Left hindlimb (tissue), 1 donor: ENCODE results near the gene NMUR1.

Experiments
- DNase-seq: peaks from one replicate; pipeline ENCODE4 v3.0.0-alpha.2; 2018

Gene NMUR1

DNA sequence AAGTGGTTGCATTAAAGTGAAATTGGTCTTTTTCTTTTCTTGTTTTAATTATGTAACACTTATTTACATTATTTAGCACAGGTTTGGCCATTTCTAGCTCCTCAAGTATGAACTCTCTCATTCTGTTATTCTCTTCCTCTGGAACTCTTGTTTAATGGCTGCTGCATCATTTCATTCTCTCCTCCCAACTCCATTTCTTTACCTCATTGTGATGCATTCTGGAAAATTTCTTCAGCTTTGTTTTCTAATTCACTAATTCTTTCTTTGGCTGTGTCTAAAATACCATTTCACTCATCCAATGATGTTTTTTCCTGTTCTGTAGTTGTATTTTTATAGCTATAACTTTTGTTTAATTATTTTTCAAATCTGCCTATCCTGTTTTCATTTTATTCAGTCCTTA lies 22.5 kb upstream of the NMUR1 start:
- DNase-seq: no peak

DNA sequence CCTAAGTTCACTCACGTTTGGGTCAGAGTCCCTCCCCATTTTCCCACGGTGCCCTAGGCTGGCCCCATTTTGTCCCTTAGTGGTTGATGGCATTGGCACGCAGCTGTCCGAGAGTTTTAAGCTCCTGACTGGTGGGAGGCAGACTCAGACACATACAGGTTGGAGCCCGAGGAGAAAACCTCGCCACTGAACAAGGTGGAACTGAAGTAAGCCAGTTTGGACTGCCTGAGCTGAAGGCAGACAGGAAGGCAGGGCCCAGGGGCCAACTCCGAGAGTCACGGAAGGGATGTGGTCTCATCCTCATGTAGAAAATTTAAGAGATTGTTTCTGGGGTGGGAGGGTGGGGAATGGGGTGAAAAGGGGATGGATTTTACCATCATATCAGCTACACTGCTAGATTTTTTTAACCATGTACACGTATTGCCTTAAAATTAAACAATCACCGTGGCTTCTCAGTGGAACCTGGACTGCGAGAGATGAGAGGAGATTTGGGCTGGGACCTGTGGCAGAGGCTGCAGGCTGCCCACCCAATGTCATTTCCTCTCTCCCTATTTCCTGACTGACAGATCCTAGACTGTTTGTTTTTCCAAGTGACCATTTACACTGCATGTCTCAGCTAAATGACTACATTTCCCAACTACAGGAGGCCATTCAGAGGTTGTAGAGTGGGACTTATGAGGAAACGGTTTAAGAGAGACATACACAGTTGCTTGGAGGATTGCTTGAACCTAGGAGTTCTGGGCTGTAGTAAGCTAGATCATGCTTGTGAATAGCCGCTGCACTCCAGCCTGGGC lies 19.4 kb upstream of the NMUR1 start:
- no peak for DNase-seq

DNA sequence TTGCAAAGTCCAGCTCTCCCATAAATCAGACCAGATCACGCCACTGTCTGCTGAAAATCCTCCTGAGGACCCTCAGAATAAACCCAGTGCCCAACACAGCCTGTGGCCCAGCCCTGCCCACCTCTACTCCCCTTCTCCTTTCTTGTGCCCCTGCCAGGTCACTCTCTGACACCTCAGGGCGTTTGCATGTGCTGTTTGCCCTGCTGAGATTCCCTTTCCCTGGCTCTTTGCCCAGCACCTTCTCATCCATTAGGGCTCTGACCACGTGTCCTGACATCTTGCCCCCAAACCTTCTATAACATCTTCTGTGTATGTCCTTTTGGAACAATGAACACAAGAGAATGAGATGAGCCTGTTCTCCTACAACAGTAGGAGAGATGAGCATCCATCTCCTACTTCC lies 18.5 kb upstream of the NMUR1 start:
- DNase-seq: no peak

DNA sequence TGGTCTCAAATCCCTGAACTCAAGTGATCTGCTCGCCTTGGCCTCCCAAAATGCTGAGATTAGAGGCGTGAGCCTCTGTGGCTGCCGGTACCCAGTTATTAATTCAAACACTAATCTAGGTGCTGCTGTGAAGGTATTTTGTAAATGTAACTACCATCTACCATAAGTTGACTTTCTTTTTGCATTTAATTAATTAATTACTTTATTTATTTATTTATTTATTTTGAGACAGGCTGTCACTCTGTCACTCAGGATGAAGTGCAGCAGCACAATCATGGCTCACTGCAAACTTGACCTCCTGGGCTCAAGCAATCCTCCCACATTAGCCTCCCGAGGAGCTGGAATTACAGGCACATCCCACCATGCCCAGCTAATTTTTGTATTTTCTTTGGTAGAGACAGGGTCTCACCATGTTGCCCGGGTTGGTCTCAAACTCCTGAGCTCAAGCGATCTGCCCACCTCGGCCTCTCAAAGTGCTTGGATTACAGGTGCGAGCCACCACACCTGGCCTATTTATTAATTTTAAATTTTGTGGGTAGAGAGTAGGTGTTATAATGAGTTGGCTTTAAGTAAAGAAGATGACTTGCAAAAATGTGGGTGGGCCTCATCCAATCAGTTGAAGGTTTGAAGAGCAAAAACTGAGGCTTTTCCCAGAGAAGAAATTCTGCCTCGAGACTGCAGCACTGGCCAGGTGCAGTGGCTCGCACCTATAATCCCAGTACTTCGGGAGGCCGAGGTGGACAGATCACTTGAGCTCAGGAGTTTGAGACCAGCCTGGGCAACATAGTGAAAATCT lies 17.3 kb upstream of the NMUR1 start:
- DNase-seq: no peak

DNA sequence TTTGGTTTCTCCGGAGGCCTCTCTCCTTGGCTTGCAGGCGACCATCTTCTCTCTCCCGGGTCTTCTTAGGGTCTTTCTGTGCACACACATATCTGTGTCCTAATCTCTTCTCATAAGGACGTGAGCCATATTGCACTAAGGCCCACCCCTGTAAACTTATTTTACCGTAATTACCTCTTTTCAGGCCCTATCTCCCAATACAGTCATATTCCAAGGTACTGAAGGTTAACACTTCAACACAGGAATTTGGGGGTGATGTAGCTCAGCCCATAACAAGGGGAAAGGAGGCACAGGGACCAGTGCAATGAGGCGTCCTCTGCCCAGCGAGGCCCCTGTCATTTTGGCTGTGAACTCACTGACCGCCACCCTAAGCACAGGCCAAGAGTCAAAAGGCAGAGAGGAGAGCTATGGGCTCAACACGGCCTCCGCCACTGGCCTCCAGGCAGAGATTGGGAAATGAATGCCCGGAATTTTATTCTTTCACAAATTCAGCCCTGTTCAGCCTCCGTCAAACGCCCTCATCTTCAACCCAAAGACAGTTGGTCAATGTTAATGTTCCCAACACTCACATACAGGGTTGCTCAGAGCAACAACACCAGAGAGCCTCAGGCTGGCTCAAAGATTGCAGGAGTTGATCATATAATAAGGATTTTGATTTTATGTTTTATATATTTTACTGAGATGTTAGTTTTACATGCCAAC lies 15.9 kb upstream of the NMUR1 start:
- DNase-seq: no peak

DNA sequence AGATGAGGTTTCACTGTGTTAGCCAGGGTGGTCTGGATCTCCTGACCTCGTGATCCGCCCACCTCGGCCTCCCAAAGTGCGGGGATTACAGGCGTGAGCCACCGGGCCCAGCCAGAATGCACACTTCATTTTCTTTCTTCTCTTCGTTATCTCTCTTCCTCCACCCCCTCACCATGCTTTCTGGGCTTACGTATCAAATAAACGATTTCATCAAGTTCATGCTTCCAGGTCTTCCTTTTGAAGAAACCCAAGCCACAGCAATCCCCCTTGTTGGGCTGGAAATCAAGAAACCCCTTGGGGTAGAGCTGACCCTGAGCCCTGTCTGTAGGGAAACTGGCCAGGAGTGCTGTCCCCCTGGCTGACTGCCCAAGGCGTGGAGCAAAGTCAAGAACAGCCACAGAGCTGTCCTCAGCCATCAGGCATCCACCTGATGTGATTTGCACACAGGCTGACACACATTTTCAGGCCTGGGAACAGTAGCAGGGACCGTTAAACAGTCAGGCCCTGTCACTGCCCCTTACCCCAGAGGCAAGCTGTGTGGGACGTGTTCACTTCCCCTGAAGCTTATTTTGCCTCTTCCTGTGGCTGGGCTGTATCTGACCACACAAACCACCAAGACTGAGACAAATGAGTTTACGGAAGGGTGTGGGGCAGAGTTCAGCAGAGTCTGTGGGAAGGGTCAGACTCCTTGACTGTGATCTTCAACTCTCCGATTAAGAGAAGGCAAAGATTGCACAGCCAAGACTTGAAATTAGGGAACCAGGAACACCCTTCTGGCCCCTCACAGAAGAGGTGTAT lies 15.1 kb upstream of the NMUR1 start:
- peak; percentile 57 for DNase-seq

DNA sequence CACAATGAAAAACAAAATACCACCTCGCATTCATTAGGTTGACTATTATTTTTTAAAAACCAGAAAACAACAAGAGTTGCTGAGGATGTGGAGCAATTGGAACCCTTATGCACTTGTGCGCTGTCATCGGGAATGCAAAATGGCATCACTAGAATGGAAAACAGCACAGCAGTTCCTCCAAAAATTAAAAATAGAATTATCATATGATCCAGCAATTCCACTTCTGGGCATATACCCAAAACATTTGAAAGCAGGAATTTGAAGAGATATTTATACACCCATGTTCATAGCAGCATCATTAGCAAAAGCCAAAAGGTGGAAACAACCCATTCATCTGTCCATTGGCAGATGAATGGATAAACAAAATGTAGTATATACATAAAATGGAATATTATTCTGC lies 11.9 kb upstream of the NMUR1 start:
- DNase-seq: no peak

DNA sequence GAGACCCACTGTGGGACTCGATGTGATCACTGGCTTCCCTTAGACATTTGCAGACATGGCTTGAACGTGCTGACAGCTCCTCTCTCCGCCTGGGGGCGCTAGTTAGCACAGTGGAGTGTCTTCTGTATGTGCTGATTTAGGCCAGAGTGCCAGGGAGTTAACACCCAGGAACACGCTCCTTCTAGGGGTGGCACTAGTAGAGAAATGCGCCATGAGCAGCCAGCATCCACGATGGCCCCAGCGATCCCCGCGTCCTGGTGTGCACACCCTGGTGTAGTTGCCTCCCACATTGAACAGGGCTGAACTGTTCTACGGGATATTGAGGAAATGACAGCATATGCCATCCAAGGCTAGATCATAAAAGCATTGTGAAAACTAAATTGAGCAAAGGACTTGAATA lies 11.4 kb upstream of the NMUR1 start:
- DNase-seq: no peak

DNA sequence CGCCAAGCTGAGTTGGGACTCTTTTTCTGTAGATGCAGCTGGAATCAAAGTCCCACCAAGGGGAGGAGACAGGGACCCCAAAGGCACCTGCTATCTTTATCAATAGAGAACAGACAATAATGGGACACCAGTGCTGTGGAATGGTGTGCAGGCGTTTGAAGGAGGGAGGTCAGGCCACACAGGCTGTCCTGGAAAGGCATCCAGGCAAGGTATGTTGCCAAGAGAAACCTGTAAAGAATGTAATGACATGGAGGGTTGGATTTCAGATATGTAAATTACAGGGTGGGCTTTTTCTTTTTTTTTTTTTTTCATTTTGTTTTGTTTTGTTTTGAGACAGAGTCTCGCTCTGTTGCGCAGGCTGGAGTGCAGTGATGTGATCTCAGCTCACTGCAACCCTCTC lies 9.7 kb upstream of the NMUR1 start:
- no peak for DNase-seq

DNA sequence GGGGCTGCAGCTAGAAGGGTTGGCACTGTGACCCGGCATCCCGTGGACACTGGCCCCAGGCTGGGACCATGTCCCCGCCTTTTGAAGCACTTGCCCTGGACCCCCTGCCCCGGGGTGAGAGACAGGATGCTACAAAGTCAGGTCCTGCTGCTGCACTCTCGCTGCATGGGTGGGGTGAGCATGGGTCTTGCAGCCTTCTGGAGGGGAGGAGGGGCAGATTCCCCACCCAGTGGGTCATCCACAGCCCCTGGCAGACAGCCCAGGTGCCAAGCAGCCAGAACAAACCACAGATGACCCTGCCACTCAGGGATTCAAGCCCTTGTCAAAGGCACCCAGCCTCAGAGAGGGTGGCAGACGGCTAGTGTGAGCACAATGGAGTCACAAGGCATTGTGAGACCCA lies 5.7 kb upstream of the NMUR1 start:
- DNase-seq: no peak

DNA sequence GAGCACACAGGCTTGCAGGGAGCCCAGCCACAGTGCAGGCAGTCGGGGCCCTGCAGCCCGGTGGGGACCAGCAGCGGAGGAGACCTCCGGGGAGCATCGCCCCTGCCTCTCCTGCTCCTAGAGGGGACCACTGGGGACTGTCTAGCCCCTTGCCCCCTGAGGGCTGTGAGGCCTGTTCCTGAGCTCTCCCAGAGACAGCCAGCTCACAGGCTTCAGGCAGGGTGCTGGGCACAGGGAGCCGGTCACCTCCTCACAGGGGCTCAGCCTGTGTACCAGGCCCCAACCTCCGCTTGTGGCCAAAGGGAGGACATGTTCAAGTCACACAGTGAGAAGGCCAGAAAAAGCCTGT lies 3.5 kb upstream of the NMUR1 start:
- no peak for DNase-seq

DNA sequence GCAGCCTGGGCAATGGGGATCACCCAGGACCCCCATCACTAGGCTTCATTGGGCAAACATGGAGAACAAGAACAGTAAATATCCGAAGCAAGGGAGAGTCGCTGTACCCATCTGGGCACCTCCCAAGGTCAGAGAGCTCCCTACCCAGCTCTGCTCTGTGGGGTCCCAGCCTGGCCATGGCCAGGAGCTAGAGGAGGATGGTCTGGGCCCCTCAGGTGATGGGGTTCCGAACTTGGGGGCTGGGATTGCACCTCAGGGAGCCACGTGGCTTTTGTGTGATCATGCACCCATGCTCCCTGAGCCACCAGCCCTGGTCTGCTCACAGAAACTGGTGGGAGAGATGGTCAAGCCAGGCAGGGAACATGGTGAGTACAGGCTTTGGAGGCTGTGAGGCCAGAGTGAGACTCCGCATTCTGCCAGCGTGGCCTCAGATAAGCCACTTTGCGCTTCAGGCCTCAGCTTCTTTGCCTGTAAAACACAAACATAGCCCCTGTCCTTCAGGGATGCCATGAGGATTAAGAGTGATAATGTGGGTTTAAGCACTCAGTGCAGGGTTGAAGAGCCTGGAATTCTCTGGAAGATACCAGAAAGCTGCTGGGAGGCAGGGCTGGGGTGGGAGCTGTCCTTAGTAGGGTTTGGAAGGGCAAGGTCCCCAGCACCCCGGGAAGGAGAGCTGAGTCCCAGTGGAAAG lies 3.0 kb upstream of the NMUR1 start:
- DNase-seq: no peak

DNA sequence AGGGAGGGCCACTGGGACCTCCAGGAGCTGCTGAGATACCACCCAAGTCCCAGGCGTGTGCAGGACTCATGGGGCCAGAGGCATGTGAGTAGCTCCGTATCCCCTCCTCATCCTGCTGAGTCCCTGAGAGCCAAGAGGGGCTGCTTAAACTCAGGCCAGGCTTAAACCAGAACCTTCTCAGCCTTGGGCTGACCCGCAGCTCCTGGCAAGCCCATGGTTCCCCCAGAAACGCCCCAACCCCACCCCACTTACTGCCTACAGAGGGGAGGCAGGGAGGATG lies 2.5 kb upstream of the NMUR1 start:
- DNase-seq: no peak

DNA sequence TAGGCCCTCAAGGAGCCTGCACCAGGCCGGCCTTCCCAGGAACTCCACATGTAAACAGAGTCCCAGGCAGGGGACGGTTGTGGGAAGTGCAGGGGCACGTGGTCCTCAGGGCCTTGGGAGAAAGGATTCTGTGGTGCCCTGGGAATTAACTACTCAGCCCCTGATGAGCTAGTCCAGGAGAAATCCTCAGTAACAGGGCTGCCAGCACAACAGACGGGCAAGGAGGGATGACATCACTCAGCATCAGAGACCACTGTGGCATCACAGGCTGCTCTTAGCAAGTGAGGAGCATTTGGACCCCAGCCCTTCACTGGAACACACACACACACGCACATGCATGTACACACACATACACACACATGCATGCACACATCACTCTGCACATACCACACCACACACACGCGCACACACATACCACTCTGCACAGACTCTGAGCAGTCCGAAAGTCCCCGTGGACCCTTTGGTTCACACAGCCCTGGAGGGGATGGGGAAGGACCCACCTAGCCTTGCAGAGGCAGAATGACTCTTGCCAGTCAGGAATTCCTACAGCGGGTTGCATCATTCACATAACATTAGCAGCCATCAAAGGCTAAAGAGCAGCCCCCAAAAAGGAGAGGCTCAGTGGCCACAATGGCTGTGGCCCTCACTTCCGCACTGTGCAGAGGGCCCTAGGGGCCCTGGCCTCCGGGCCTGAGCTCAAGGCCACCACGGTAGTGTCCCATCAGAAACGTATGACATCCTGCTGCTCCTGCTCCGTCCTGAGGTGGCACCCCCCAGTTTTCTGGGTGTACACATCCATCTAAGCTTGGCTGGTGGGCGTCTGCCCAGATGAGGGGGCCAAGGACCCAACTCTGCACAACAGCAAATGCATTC lies 1.9 kb upstream of the NMUR1 start:
- no peak for DNase-seq

DNA sequence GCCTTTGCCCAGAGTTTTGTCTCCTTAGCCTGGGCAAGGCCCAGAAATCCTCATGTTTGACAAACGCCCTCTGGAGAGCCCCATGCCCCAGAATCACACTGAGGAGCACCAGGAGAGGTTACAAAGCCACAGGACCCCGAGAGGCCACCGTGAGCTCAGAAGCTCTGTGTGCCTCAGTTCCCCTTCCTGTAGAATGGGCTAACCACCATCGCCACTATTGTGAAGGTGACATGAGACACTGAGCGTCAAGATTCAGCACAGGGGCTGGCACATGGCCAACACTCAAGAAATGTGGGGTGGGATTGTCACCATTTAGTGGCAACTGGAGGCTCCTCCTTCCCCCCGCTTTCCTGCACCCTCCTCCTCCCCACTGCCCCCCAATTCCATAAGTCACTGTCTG lies 1.2 kb upstream of the NMUR1 start:
- no peak for DNase-seq

DNA sequence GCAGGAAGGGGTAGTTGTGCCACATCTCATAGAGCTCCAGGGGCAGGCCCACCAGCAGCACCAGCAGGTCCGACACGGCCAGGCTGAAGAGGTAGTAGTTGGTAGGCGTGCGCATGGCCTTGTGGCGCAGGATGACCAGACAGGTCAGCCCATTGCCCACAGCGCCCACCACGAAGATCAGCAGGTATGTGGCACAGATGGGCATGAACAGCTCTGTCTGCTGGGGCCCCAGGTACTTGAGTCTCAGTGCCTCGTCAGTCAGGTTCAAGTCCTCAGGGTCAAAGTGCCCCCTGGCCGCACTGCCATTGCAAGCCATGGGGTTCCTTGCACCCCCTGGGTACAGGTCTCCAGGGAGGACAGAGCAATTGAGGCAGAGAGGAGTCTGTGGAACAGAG lies 1.6 kb downstream of the NMUR1 start:
- DNase-seq: no peak

DNA sequence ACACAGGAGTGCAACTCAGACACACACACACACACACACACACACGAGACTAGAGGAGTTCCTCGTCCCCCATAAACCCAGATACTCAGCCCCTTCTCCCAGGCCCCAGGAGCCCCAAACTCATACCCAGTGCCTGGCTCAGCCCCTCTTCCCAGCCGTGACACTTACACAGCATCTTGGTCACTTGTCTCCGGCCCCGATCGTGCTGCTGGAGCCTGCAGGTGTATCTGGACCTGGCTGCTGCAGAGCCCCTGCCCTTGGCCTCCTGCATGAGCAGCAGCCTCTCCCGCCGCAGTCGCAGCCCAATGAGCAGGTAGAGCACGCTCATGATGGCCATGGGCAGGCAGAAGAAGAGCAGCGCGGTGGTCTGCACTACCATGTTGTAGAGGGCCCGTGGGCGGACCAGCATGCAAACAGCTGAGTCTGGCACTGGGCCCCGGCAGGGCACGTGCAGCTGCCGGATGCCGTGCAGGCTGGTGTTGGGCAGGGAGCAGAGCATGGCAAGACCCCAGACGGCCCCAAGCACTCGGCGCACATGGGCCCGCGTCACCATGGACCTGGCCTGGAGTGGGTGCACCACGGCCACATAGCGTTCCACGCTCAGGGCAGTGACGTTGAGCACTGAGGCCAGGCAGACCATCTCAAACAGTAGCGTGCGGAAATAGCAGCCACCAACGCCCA lies 2.1 kb downstream of the NMUR1 start:
- DNase-seq: no peak

DNA sequence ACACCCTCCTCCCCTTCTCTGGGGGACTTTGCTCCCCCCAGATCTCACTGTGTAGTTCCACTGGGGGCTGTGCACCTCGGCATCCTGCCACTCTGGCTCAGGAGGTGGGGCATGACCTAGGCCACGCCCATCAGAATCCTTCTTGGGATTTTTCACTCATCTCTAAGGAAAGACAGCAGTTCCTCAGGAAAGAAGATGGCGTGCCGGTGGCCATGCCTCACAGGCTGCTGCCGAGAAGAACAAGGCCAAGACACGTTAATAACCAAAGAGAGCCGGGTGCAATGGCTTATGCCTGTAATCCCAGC lies 3.2 kb downstream of the NMUR1 start:
- no peak for DNase-seq

DNA sequence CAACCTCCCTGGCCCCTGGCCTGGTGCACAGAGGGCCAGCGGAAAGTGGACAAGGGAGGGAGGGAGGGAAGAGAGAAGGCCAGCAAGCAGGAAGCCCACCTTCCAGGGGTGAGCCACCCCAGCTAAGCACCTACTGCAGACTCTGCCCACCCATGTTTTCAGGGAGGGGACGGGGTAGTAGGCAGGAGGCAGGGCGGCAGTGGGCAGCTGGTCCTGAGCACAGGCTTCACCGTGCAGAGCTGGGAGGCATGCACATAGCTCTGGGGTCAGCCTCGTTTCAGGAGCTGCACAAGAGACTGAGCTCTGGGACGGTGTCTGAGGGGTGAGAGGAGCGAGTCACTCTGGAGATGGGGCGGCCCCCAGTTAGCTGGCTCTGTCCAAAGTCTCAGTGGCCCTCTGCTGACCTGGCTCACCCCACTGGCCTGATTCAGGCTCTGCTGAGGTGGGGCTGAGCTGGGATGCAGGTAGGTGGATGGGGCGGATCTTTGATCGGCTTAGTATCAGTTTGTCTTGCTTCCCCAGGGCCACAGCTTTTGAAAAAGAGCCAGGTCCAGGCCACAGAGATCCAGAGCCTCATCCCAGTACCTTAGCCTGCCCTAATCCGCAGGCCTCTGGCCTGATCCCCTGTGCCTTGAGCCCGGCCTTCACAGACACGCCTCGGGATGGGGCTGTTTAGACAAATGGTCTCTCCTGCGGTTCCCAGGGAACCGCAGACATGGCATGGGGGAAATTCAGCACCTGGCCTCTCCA lies 3.7 kb downstream of the NMUR1 start:
- no peak for DNase-seq
